T-helper 9 cell (primary cell): Measurements from ENCODE around the gene ERAP2.

Experiments
- DNase-seq: peaks from one replicate; pipeline ENCODE4 v3.0.0-alpha.2; 2020

Gene ERAP2

DNA sequence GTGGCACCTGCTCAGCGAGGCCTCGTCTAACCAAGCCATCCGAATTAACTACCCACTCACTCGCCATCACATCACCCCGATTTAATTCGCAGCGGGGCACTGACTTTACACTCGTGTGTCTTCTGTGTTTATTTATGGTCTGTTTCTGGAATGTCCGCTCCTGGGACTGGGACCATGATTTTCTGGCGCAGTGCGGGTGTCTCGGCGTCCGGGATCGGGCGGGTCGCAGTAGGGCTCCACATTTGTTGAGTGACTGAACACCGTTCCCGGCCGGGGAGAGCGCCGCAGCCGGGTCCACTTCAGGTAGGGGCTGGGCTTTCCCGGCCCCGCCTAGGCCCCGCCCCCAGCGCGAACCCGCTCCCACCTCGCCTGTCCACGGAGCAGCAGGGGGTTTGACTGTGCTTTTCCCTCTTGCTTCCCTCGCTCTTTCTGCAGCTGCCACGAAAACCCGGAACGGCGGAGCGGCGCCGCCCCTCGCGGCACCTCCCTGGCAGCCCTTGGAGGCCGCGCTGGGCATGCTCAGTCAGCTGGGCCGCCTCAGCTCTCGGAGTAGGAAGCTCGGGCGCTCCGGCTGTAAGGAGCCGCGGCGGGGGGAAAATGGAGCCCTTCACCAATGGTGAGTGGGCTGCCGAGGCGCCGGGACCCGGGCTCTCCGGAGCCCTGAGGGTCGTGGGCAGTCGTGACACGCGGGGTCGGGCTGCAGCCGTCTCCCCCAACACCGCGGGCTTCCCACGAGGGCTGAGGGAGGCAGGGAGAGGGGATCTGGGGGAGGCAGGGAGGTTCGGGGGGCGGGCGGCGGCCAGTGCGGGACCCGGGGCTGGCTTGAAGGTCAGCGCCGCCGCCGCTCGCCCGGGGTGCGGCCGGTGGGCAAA, 59.5 kb downstream of the ERAP2 start, which contains the start of gene LNPEP:
Gene LNPEP, plus strand, starts transcription at position 522 of the 872 bp plus-strand sequence. Its CDS starts 76 bp downstream, at position 598.
- peak; percentile 92 for DNase-seq

DNA sequence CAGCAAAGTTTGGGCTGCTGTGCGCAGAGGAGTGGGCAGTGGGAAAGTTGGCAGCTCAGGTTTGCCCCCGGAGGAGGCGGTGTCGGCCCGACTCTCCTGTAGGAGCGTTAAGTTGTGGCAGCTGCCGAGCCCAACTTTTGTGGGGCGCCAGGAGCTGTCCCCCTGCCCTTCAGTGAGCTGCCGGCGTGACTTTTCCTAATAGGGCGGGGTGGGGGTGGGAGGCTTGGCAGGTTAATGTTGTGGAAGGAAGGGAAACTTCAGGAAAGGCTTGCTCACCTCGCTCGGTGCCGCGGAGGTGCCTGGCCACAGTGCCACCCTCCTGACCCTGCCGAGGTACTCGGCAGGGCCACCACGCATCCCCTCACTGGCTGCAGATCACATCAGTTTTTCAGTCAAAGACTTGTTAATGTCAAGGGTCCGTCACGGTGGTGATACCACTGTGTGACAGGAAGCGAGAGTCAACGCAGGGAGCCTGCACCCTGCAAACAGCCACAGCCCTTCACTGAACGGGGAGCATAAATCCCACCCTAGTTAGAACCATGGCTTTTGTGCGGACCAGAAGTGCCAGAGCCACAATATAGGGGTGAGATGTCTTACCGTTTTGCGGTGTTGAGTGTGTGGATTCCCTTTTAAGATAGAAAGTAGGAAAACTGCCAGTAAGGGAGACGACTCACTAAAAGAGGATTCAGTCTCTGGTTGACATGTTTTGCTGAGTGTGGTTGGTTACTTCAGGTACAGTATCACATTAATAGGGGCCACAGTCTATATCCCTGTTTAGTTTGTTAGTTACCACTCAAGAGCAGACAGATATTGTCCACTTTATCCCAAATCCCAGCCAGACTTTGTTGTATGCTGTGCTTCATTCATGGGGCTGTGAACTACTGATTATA, 60.4 kb downstream of the ERAP2 start:
- DNase-seq: peak; percentile 31

DNA sequence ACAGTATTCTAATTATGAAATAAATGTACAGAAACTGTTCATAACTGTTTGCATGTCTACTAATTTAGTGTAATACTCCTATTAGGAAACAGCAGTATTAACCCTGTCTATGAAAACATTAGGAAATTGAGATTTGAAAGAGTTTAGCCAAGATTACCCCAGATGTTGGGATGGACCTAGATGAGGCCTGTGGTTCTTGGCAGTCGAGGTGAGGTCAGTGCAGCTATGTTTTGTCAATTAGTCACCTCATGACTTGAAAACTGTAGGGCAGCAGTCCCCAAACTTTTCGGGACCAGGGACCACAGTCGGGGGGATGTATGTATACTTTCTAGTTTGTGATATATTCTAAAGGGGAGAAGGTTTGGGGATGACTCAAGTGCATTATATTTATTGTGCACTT, 64.3 kb downstream of the ERAP2 start:
- DNase-seq: no peak

DNA sequence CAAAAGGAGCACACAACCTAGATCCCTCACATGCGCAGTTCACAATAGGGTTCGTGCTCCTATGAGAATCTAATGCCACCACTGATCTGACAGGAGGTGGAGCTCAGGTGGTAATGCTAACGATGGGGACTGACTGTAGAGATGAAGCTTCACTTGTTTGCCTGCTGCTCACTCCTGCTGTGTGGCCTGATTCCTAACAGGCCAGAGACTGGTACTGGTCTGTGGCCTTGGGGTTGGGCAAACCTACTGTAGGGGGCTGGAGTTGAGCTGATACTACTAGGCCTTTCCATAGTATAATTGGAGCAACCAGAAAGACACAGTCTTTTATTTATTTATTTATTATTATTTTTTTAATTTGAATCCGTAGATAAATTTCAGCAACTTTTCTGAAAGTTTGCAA, 64.8 kb downstream of the ERAP2 start:
- DNase-seq: no peak

DNA sequence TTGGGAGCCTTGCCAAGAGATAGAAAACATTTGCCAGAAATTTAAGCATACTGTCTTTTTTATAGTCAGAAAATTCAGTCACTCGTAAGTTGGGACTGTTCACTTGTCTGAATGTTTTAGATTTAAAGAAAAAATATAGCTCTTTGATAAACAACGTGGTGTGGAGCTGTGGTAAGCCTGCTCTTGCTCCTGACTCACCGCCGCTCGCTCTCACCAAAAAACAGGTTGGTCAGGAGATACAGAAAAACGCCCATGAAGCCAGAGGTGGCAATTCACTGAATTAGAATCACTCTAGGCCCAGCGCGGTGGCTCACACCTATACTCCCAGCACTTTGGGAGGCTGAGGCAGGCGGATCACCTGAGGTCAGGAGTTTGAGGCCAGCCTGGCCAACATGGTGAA, 65.8 kb downstream of the ERAP2 start:
- DNase-seq: no peak

DNA sequence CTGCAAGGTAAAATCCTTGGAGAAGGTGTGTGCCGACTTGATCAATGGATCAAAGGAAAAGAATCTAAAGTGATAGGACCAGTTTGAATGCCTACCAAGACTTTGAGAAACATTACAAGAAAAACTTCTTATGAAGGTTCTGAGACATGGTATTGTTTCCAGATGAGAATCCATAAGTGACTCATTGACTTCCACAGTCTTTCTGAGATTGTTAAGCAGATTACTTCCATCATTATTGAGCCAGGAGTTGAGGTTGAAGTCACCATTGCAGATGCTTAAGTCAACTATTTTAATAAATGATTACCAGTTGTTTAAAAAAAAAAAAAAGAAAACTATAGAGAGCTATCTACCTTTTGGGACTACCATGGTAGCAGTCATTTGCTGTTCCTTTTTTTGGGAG, 66.6 kb downstream of the ERAP2 start:
- DNase-seq: no peak

DNA sequence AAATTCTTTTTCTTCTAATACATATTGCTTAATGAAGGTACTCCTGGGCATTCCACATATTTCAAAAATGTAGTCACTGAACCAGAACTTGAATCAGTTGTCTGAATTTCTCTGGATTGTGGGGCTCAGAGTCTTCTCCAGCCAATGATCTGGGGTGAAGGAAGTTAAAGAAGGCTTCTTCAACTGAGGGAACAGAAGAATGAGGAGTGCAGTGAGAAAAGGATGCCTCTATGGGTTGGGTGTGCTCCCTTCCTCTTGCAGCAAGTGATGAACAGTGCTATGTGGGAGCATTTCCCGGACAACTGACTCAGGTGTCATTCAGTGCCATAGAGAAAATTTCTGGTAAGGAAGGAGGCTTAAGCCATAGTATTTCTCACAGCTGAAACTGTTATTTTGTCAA, 67.5 kb downstream of the ERAP2 start:
- DNase-seq: no peak

DNA sequence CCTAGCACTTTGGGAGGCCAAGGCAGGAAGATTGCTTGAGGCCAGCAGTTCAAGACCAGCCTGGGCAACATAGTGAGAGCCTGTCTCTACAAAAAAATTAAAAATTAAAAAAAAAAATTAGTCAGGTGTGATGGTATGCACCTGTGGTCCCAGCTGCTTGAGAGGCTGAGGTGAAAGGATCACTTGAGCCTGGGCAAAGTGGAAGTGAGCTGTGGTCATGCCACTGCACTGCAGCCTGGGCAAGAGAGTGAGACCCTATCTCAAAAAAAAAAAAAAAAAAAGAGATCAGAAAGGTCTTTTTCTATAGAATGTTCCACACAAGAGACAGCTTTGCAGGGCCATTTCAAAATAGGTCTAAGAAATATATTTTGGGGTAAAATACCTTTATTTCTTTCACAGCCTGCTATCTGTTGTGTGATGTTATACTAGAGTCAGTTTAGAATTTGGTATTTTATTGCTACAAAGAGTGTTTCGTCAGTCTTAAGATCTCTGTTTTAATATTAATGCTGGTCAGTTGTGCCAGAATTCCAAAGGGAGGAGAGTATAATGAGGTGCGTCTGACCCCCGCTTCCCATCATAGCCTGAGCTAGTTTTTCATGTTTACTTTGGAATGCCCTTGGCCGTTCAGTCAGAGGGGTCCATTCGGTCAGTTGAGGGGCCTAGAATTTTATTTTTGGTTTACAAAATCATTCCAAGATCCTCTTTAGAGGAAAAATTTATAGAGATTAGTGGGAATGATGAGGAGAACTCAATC, 69.0 kb downstream of the ERAP2 start:
- DNase-seq: no peak

DNA sequence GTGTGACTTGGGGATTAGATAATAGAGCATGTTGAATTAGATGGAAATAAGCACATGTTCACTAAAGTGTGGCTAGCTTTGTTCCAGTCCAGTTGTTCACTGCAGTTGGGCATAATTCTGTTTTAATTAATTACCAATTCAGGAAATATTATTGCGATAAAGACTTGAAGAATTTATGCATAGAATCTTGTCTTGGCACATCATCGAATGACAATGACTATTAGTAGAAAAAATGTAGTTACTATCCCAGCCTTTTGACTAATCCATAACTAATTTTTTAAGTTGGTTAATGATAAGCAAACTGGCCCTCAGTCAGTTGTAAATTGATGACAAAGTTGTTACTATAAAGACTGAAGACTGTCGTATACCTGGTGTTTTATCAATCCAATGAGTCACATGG, 70.1 kb downstream of the ERAP2 start:
- DNase-seq: no peak

DNA sequence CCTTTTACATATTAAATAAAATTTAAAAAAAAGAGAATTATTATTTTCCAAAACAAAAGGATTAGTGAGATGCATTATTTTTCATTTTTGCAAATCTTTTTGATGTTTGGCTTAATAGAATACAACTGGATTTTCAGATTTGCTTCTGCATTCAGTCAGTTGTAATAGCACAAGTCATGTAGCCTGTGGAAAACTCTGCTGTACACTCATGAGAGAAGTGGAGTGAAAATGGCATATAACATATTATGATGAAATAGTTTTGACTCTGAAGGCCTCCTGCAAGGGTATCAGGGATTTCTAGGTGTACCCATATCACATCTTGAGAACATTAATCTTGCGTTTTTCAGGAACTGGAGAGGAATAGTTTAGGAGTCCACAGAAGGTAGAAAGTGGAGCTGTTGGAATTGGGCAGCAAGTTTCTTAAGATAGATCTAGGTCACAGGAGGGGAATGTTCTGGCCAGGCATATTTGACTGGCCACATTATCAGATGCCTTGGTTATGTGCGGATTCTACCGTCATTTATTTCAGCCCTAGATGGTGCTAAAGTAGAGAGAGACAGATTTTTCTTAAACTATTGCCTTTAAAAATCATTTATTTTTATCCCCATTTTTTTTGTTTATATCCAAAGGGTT, 75.9 kb downstream of the ERAP2 start:
- DNase-seq: no peak

DNA sequence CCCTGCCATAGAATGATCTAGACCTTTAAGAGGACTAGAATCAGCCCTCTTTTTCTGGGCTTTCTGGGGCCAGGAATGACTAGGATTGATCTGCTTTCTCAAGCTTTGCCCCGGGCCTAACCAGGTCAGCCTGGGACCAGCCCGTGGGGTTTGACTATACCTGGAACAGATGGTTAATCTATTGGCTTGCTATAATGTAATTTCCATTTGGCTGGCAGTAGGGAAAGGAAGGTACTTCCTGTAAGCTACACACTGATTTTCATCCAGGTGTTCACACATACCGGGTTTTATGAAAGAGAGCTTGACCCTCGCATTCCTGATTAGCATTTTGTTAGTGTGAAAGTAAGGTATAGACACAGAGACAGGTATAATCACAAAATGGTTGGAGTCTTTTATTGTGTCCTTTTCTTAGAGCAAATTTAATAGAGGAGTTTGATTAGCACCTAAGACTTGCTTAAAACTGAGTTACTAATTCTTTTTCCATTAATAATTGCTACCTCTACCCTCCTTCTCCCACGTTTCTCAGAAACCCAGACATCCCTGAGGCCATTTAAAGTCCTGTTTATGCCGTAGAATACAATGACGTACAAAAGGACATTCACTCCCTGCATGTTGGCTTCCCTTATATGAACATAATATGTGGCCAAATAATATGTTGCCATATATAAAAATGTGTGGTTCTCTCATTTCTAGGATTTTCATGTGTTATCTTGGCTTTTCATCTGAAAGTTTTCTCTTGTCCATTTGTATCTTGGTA, 76.9 kb downstream of the ERAP2 start:
- DNase-seq: no peak

DNA sequence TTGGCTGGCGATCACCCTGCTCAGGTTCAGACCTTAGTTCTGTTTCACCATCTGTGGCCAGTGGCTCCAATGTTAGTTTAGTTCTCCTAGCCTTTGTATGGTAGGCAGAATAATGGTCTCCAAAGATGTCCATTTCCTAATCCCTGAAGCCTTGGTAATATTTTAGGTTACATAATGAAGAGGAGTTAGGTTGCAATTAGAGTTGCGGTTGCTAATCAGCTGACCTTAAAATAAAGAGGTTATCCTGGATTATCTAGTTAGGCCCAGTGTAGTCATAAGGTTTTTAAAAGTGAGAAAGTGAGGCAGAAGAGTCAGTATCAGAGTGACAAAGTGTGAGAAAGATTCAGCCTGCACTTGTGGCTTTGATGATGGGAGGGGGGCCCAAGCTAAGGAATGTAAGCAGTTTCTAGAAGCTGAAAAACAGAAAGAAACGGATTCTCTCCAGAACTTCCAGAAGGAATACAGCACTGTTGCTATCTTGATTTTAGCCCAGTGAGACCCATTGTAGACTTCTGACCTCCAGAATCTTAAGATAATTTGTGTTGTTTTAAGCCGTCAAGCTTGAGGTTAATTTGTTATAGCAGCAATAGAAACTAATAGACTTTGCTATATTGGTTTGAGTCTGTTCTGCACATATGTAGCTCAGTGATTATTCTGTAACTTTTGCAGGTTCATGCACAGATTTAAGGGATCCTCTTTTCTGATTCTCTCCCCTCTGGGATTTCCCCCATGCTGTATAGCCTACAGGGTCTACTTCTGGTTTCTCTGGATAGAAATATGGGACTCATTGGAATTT, 81.2 kb downstream of the ERAP2 start:
- no peak for DNase-seq

DNA sequence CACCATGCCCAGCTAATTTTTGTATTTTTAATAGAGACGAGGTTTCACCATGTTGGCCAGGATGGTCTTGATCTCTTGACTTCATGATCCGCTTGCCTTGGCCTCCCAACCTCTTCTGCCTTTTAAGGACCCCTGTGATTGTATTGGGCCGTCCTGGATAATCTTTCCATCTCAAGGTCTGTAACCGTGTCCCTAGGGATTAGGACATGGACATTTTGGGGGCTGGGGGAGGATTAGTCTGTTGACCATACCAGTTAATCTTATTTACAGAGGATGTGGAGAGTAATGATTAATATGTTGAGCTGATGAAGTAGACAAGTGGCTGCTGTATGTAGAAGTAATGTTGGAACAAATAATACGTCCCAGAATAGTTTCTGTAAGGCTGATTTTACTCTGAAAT, 82.7 kb downstream of the ERAP2 start:
- DNase-seq: no peak

DNA sequence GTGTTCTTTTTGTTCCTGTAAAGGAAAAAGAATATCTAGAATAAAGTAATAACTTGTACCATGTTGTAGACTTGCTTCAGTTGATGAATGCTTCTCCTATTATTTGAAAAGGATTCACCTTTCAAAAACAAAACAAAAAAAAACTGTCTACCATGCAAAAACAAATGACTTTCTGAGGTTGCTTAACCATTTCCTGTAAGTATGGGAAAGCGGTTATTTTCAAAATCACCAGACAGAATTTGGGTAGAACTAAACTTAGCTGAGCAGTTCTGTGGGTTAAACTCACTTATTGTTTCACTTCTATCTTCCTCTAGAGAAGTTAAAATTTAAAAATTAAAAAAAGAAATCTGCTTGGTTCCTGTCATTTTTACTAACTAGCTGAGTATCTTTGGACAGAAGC, 84.8 kb downstream of the ERAP2 start:
- no peak for DNase-seq

DNA sequence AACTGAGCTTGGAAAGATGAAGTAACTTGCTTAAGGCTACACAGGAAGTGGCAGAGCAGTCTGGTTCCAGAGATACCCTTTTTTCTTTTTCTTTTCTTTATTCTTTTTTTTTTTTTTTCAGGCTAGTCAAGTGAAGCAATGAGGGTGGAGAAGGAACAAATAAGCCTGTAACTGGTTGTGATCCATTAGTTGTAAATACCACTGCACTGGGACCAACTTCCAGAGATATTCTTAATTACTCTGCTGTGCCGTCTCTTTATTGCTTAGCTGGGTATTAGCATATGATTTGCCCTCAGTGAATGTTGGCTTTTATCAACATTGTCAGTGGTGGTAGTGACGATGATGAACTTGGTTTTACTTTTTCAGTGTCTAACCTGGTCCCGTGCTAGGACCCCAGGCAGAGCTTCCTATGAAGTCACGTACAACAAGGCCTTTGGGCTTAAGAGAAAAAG, 86.3 kb downstream of the ERAP2 start:
- no peak for DNase-seq

DNA sequence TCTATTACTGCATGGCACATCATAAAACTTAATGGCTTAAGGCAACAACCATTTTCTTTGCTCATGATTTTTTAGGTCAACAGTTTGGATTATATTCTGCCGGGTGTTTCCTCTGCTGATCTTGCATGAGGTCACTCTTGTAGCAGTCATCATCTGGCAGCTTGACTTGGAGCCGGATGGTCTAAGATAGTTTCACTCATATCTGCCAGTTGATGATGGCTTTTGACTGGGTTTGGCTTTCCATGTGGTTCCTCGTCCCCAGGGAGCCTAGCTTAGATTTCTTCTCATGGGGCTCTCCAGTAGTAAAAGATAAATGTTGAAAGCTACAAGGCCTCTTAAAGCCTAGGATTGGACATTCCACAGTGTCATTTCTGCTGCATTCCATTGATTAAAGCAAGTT, 87.0 kb downstream of the ERAP2 start:
- DNase-seq: no peak

DNA sequence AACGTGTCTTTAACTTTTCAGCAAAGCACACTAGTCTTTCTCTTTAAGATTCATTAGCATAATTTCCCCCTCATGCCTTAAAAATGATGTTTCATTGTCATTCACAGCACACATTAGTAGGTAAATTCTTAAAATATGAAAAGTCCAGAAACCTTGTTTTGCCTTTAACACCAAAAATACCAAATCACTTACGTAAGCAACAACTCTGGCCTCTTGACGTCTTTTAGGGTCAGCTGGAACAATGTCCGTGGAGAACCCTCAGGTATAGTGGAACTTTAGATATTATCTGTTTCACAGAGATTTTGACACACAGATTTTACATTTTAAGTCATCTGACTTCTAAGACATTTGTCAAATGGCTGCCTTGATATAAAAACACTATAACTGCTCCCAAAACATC, 90.5 kb downstream of the ERAP2 start:
- DNase-seq: no peak

DNA sequence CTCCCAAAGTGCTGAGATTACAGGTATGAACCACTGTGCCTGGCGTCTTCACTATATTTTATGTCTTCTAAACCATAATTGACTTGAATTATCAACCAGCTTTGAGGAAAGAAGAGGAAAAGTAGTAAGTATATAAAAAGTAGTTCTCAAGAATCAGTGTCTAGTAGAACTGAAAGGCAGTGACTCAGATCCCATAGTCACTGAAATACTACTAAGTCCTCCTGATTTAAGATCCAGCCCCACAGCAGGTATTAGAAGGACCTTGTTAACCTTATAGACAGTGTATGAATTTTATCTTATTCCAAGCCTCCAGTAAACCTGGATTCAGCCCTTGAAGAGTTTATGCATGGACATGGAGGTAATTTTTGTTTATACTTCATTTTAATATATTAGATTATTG, 91.1 kb downstream of the ERAP2 start:
- DNase-seq: no peak

DNA sequence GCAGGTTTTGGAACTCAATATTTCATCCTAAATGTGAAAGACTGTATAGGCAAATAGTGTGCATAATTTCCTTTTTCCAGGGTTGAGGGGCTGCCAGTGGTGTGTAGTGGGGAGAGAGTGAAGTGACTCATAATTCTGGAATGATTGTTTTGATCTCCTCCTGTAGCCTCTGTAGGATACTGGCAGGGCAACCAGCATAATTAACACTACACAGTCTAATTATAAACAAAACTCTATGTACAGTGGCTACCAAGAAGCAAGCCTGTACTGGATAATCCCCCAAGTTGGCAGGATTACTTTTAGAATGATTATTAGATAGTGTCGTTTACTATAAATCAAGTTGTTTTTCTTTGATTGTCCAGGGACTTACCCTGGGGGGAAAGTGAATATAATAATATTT, 91.8 kb downstream of the ERAP2 start:
- DNase-seq: no peak

DNA sequence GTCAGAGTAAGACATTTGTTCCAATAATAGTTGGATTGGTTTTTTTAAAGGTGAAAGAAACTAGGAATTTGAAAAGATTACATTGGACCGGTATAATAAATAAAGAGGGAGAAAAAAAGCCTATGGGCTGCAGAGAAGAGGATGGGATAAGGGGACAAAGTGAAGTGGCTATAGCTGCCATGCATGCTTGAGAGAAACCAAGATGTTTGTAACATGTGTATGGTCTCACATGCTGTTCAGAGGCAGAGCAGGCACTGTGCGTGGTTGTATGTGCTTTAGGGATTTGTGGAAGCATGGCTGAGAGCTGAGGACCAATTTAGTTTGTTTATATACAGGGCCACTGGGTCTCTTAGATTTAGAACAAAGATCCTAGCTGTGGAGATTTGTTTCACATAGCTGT, 92.3 kb downstream of the ERAP2 start:
- no peak for DNase-seq
